GM21367 (cell line): ENCODE data around the gene PRKAR1B.

Experiments used
- ATAC-seq: cut with Tn5 transposase; IDR thresholded peaks from one replicate; pipeline ENCODE4 v1.9.1; 2021; ENCODE audit not compliant: unreplicated experiment

PRKAR1B gene

DNA sequence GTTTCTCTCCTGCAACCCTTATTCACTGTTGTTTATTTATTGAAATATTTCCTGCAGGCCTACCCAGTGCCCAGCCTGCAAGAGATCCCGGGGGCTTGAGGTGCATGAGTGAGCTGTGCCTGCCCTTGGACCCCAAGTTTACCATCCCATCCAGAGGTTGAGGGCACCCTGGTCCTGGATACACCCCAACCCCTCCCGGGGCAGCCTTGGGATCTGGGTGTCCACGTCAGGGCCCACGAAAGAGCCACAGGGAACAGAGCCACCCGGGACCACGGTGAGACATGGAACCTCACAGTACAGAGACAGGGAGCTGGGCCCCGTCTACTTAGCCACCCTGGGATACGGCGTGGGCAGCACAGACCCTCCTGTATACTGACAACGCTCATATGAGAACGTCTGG is 178.7 kb downstream of the PRKAR1B start:
- ATAC-seq, result no peak

DNA sequence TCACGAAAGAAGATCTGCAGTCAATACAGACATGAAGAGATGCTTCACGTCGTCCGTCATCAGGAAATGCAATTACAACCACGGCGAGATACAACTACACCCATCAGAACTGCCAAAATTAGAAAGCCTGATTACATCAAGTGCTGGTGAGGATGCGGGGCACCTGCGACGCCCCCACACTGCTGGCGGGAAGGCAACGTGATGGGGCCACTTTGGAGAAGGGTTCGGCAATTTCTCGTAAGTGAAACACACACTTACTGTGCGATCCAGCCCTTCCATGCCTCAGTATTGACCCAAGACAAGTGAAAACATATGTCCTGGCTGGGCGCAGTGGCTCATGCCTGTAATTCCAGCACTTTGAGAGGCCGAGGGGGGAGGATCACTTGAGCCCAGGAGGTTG is 181.6 kb downstream of the PRKAR1B start:
- no peak for ATAC-seq

DNA sequence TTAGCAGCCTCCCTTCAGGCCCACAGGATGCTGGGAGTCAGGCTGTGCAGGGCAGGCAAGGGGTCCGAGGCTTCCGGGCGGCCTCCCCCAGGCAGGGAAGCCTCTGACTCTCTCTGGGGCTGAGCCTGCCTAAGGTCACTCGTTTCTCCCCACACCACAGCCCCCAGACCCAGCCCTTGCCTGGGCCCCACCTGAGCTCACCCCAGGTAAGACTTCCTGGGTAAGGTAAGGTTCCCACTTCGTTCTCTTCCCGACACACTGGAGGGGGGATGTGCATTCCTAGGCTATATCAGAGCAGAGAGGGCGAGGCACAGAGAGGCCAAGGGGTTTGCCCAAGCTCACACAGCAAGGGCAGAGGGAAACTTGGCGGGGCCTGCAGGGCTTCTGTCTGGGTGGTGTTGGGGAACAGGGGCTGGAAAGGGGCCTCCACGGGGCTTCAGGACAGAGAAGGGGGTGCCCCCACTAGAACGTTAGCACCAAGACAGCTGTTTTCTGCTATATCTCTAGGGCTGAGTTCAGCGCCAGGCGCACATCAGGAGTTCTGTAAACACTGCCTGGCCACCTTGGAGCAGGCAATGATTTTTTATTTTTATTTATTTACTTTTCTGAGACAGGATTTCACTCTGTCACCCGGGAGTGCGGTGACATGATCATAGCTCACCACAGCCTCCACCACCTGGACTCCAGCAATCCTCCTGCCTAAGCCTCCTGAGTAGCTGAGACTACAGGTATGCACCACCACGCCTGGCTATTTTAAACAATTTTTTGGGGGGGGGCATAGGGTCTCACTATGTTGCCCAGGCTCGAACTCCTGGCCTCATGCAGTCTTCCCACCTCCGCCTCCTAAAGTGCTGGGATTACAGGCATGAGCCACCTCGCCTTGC is 182.5 kb downstream of the PRKAR1B start:
- ATAC-seq, result no peak

DNA sequence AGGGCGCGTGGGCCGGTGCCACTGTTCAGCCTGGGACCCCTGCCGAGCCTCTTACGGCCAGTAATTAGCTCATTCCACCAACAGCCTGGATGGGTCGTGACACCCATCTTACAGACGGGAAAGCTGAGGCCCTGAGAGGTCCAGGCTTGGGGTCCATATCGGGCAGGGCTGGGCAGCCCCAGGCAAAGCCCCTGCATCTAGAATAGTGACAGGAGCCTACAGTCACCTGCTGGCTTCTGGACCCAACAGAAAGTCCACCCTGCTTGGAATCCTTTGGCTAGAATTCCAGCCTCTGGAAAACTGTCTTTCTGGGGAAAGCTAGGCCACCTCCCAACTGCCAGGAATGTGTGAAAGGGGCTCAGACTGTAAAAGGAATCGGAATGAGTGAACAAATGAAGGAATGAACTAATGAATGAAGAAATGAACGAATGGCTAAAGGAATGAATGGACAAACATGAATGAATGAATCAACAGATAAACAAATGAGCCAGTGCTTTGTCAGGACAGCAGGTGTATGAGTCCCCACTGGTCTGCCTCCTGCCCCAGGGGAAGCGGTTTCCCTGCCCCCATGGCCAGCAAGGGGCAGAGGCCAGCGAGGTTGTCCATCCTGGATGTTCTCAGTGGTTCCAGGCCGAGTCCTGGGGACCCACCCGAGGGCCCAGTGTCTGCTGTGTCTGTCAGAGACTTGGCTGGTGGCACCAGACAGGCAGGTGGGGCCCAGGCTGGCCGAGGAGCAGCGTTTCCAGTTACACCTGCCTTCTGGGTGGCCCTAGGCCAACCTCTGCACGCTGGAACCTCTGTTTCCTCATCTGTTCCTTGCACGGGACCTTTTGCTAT is 183.4 kb downstream of the PRKAR1B start:
- ATAC-seq, result no peak

DNA sequence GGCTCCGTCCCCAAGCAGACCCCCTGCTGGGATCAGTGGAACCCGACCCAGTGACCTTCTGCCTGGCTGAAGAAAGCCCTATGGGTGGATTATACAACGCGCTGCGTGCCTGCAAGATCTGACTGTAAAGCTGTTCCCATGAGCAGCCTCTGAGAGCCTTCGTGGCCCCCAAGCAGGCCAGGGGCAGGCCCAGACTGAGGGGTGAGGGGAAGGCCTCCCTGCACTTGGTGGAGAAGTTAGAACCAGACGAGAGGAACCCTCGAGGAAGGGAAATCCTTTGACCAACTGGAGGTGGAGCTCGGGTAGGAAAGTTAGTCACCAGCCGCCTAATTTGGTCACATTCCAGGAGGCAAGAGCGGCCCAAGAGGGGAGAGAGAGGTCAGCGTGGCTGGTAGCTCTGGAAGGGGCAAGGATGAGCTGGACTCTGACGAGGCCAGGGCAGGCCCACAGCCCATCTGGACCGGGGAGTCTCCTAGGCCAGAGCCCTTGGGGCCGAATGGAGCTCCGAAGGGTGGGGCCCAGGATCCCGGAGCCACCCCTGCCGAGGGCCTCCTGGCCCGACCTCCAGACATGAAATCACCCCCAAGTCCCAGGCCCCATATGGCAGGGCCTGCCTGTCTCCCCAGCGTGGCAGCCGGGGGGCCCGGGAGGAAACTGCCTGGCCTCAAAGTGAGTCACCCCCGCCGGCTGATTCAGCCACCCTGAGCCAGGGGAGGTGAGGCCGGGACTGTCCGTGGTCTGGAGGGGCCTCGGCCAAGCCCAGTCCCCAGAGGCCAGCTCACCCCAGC is 184.2 kb downstream of the PRKAR1B start:
- no peak for ATAC-seq

DNA sequence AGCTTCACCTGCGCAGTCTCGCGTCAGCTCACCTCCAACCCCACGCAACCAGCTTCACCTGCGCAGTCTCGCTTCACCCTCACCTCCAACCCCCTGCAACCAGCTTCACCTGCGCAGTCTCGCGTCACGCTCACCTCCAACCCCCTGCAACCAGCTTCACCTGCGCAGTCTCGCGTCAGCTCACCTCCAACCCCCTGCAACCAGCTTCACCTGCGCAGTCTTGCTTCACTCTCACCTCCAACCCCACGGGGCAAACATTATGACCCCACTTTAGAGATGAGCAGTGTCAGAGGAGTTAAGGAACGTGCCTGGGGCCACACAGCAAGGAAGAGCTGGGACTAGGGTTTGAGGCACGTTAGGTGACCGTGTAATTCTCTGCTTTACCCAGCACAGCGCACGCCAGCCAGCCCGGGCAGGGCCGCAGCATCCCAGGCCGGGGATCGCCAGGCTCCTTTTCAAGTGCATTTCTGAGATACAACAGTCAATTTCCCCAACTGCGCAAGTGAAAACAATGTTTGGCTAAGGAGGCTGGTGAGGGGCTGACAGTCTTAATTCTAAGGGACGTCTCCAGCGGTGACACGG is 184.9 kb downstream of the PRKAR1B start:
- no peak for ATAC-seq

DNA sequence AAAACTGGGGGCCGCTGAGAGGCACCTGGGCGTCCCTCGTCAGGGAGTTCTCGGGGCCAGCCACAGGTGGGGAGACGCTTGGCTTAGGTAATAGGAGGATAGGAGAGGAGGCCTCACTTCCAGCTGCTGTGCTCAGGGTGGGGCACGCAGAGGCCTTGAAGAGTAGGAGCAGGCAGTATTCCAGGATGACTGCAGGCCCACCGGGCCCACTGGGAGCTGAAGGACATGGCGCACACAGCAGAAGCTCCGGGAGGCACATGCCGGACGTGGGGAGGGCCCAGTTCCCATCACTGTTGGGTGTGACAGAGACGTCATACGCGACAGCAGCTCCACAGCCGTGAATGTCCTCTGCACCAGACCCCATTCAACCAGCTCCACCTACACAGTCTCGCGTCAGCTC is 185.4 kb downstream of the PRKAR1B start:
- ATAC-seq, result no peak

DNA sequence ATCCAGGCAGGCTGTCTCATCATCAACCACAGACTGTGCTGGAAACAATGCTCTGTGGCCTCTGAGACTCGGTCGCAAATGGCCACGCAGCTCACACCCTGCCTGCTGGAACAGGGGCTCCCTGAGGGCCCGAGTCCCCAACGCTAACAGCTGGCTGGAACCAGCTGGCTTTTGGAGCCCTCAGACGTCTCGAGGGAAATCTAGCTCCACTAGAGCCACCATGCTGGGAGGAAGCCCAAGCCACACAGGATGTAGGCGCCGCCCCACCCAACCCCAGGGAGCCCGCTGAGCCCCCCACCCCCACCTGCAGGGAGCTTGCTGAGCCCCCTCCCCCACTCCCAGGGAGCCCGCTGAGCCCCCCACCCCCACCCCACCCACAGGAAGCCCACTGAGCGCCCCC is 186.1 kb downstream of the PRKAR1B start:
- no peak for ATAC-seq

DNA sequence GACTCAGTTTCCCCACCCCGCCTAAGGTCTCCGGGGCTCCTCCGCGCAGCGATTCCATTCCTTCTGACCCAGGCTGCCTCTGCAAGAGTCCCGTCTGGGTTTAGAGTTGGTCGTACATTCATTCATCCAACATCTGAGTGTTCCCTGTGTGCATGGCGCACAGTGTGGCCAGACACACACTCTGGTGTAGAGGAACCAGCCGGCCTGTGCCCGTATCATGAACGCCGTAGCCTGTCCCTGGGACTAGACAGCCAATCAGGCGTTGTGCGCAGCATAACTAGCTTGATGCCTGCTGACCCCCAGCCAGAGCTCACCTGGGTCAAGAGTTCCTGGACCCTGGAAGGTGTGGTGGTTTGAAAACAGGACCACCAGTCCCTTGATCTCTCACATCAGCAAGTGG is 186.5 kb downstream of the PRKAR1B start:
- no peak for ATAC-seq

DNA sequence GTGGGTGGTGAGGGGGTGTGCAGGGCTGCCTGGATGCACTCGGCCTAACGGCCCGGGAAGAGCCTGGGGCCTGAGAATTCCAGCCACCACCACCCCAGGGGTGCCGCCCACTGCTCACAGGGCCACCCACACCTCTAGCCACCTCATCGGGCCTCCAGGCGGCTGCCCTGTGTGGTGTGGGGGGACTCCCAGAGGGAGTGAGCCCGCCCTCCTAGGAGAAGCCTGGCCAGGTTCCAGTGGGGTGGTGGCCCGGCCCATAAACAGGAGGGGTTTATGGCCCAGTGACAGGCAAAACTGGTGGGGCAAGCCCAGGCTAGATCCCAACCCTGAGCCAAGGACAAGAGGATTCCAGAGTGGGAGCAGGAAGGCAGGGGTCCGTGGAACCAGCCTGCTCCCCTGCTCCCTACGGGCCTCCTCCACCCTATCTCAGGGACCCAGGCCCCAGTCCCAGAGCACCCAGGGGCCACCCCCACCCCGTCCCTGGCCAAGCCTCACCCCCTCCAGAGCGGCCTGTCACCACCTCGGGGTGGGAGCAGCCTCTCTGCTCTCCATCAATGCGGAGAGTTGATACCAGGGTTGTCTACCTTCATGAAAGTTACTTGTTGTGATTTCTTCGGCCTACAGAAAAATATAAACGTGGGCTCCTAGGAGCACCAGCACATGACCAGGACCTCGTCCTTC is 187.2 kb downstream of the PRKAR1B start:
- no peak for ATAC-seq

DNA sequence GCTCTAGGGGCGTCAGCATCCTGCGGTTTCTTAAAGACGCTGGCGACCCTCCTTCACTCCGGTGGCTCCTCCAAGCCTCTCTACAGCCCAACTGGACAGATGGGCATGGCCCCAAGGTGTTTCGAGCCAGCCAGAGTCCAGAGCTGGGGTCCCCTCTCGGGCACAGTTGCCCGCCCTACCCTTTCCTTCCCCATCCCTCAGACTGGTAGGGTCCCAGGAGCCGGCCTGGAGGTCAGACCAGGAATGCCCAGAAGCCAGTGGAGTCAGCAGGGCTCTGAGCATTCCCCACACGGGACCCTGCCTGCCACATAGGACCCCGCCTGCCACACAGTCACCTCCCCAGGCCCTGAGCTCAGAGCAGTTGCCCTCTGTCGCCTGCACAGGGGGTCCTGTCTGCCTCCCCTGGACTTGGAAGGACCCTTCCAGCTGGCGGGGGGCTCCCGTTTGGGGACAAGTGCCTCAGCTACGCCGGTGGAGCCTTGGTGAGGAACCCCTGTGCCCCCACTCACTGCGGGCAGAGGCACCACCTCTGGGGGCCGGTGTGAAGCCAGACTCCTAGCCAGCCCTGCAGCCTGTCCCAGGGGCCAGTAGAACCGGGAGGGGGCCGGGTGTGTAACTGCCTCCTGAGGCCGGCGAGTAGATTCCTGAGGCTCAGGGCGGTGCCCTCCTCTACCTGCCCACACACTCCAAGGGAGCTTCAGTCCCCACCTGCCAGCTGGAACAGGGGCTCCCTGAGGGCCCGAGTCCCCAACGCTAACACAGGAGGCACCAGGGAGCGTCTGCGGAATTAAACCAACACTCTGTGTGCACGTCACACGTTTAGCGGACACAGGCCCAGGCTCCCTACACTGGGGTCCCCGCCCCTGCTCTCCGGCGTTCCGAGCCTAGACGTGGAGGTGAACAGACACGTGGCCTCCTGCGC is 188.1 kb downstream of the PRKAR1B start:
- ATAC-seq, result no peak

DNA sequence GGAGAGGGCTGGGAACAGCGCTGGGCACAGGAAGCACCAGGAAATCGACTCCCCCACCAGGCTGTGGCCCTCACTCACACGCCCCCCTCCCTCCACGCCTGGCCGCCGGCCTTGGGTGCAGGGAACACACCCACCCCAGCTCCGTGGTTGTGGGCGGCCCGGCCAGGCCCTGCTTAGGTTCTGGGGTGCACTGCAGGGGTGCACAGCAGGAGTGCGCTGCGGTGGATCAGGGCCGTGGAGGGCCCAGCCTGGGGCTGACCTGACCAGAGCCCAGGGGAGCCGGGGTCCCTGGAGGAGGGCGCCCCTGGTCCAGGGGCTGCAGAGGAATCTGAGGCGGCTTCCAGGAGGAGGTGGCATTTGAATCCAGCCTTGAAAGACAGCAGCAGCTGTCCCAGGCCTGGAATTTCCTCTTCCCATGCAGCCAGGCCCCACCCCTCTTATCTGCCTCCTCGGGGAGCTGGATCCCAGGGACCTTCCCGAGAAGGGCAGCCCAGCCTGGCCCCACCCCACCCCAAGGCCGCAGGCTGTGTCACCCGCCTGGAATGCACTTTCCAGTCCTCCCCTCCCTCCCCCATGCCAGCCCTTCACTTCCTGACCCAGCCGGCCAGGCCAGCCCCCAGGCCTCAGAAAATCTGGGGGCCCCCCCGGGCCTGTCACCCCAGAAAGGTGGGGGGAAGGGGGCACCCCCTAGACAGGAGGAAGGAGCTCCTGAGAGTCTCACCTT is 189.0 kb downstream of the PRKAR1B start:
- no peak for ATAC-seq

DNA sequence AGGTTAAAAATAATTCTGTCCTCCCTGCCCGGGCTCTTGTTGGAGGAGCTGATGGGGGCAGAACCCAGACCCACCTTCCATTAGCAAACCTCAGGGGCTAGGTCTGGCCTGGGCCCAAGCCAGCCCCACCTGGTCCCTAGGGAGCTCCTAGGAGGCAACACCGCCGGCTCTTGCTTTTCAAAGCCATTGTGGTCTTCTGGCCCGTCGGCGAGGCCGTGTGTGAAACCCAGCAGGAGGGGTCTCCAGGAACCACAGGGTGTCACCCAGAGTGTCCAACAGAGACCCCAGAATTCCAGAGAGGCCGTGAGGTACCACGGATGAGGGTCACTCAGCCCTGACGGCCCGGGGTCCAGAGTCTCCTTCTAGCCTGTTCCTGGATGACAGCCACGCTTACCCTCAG is 190.8 kb downstream of the PRKAR1B start:
- no peak for ATAC-seq

DNA sequence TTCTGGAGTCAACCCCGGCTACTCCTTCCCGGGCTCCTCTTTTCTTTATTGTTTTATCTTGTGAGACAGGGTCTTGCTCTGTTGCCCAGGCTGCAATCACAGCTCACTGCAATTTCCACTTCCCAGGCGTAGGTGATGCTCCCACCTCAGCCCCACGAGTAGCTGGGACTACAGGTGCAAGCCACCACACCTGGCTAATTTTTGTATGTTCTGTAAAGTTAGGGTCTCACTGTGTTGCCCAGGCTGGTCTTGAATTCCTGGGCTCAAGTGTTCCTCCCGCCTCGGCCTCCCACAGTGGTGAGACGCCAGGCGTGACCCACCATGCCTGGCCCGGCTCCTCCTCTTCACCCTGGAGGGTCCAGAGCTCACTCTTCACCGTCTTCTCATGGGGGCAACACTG is 192.1 kb downstream of the PRKAR1B start:
- no peak for ATAC-seq

DNA sequence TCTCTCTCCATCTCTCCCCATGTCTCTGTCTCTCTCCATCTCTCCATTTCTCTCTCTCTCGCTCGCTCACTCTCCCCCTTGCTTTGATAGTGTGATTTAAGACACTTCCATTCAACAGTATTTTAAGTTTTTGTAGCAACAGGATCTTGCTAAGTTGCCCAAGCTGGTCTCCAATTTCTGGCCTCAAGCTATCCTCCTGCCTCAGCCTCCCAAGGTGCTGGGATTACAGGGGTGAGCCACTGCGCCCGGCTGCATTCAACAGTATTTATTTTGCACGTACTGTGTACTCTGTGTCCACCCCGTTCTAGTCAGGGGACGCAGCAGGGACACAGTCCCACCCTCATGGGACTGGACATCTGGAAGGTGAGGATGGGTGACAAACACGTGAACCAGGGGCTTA is 193.0 kb downstream of the PRKAR1B start:
- ATAC-seq, result no peak

DNA sequence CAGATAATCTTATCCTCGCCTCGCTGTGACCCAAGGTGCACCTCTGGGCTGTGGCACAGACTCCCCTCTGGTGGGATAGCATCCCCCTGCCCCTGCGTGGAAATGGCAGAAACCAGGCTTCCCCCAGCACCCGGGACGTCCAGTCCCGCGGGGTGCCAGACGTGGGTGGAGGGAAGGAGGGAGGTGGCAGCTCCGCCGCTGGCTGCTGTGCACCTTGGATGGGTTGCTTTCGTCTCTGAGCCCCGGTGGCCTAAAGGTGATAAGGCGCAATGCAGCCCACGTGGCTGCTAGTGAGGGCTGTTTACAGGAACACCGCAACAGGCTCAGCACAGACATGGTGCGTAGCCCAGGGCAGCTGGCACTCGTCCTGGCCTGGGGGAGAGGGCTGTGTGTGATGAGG is 193.8 kb downstream of the PRKAR1B start:
- no peak for ATAC-seq

DNA sequence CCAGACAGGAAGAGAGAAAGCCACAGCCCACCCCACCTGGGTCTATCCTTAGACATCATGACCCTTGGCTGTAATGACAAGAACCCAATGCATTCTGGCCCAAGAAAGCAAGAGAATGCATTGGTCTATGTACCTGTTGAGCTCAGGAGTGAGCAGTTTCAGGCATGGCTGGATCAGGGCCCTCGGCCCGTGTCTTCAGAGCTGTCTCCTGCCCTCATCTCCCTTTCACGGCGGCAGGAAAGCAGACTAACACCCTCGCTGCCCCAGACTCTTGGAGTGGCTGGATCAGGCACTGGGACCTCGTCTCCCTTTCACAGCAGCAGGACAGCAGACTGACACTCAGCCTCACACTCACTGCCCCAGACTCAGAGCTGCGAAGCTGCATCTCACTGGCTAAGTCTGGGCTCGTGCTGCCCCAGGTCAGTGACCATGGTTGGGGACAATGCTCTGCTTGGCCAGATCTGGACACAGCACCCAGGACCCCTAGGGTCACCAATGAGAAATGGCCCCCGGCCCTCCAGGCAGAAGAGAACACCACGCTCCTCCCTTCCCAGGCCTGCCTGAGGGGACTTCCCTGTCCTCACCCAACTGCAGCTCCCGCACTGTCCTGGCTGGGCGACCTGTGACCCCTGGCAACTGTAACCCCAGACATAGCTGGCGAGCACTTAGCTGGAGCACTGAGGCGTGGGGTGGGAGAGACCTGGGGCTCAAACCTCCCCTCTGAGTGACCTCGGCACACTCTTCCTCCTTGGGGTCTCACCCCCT is 194.5 kb downstream of the PRKAR1B start:
- ATAC-seq, result no peak

DNA sequence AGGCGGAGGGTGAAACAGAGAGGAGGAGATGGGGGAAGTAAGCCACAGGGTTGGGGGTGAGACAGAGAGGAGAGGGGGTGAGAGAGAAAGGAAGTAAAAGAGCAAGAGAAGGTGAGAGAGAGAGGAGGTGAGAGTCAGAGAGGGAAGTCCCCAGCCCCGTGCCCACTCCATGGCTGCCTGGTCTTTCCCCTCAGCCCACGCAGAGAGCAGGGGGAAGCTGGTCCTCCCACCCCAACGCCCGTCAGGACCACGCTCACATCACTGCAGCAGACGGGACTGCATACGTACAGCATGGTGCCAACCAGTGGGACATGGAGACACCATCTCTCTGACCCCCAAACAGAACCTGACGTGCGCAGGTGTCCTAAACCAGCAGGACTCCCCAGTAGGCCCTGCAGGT is 195.3 kb downstream of the PRKAR1B start:
- no peak for ATAC-seq
